PC-3 (cell line): Measurements from ENCODE around the gene CISD1.
A peak's percentile ranks its signal among the peaks of the same experiment; 100 is the strongest.

ENCODE experiments used
- CTCF ChIP-seq: fragments of 300-600 bp; sonication (generic); conservative IDR thresholded peaks from 2 replicates; pipeline ENCODE4 v1.5.1; 2017; ENCODE audit warnings: antibody characterized with exemption, low read depth, mild to moderate bottlenecking, low read length
- EZH2 ChIP-seq: fragments of 300-600 bp; sonication (generic); IDR thresholded peaks from one replicate; pipeline ENCODE4 v1.6.1; 2017; ENCODE audit warnings: antibody characterized with exemption, mild to moderate bottlenecking, low read length; ENCODE audit not compliant: unreplicated experiment
- EZH2phosphoT487 ChIP-seq: fragments of 300-600 bp; sonication (generic); IDR thresholded peaks from 2 replicates; pipeline ENCODE4 v1.6.1; 2018; ENCODE audit warnings: mild to moderate bottlenecking, antibody characterized with exemption, low read length, borderline replicate concordance

GRCh38 chr10:58334817-58335305 lies 65.9 kb downstream of the CISD1 start, which contains the start of gene UBE2D1:
- TF ChIP-seq CTCF (0 out of 2 replicates have a peak, but pooled peaks have one; percentile 11), EZH2phosphoT487 (no peak), EZH2 (no peak)
